ENCODE results near the gene CACNG8.
A peak's percentile ranks its signal among the peaks of the same experiment; 100 is the strongest.
"Not testable (repeated sequence)": the region's sequence is repeated elsewhere in the genome, so short reads cannot be mapped to it uniquely, and the experiment has no call there.

CACNG8 gene

DNA sequence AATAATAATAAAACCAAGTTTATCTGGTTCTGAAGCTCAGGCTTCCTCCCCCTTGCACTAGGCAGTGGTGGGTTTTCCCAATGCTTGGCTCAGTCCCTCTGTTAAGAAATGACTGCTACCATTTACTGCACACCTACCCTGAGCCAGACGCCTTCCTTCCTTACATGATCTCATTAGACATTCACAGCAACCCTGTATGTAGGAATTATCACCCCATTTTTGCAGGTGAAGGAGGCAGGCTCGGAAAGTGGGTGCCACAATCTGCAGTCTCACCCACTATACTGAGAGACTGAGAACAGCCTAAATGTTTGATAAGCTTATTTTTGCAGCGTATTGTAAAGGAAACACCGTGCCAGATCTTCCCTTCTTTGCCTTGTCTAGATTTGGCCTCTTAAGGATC, 18.3 kb upstream of the CACNG8 start:
- TF ChIP-seq CTCF (IDR thresholded peaks at IDR 0.05; ENCODE audit: insufficient read depth, missing control alignments) = no peak
- FAIRE-seq (no peak), DNase-seq (ENCODE audit: insufficient read length, low spot score) (no peak)

- no peak for DNase-seq (ENCODE audit: insufficient read length, low spot score)
- no peak for FAIRE-seq
- TF ChIP-seq CTCF (IDR thresholded peaks at IDR 0.05; ENCODE audit: insufficient read depth, missing control alignments) = no peak
These were observed 17.8 kb upstream of the CACNG8 start for GRCh38 chr19:53944933-53945332.

DNA sequence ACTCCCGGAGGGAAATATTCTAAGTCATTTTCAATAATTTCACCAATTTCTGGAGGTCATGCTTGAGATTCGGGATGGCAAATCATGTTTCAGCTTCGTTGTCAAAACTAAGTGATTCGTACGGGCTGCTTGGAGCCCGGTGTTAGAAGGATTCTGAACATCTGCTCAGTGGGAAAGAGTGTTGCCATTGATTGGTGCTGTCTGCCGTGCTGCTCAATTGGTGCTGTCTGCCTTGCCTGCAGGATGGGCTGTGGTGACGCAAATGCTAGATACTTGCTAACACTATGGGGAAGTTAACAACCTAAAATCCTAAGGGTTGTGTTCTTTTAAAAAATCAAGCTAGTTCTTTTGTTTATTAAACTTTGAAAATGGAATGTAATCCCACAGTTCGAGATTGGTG, 17.3 kb upstream of the CACNG8 start:
- DNase-seq (ENCODE audit: insufficient read length, low spot score) (no peak), FAIRE-seq (no peak)
- TF ChIP-seq CTCF (IDR thresholded peaks at IDR 0.05; ENCODE audit: insufficient read depth, missing control alignments) = no peak

GRCh38 chr19:53945998-53946397, 16.7 kb upstream of the CACNG8 start:
- TF ChIP-seq CTCF (IDR thresholded peaks at IDR 0.05; ENCODE audit: insufficient read depth, missing control alignments) = no peak
- DNase-seq (ENCODE audit: insufficient read length, low spot score) (no peak), FAIRE-seq (no peak)

DNA sequence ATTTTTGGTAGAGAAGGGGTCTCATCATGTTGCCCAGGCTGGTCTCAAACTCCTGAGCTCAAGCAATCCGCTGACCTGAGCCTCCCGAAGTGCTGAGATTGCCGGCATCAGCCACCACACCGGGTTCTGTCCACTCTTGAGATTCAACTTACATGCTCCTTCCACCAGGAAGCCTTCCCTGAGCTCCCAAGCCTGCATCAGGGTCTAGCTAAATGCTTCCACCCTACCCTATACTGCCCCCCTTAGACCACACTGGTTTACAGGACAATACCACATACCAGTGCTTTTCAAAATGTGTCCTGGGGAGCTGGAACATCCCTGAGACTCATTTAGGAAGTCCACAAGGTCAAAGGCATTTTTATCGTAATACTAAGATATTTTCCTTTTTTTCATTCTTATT, 15.1 kb upstream of the CACNG8 start:
- no peak for FAIRE-seq
- no peak for DNase-seq (ENCODE audit: insufficient read length, low spot score)
- peak; percentile 21 for TF ChIP-seq CTCF (IDR thresholded peaks at IDR 0.05; ENCODE audit: insufficient read depth, missing control alignments)

DNA sequence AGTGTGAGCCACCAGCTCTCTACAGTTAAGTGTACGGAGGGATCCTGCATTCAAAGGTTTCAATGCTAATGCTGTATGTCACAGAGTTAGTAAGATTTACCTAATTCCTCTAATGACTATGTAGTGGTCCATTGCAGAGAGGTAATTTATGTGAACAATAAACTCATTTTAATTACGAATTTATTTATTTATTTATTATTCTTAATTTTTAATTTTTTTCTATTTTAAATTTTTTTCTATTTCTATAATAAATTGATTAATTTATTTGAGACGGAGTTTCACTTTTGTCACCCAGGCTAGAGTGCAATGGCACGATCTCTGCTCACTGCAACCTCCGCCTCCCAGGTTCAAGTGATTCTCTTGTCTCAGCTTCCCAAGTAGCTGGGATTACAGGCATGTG, 14.1 kb upstream of the CACNG8 start:
- FAIRE-seq; DNase-seq (ENCODE audit: insufficient read length, low spot score): not testable (repeated sequence)

DNA sequence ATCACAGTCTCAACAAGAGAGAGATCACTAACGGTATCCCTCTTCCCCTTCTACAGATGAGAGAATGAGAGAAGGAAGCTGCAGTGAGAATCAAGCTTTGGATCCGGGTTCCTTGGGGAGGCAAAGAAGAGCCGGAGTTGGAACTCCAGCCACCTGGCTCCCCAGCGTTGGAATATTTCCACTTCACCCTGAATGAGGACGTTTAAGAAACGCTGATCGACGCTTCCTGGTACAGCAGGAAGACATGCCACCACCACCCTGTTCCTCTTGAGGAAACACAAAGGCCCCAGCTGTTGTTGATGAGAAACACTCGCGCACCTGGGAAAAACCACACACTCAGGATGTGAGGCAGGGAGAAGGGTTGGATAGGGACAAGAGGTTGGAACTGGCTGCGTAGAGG, 11.3 kb upstream of the CACNG8 start:
- no peak for TF ChIP-seq CTCF (IDR thresholded peaks at IDR 0.05; ENCODE audit: insufficient read depth, missing control alignments)
- DNase-seq (ENCODE audit: insufficient read length, low spot score) (no peak), FAIRE-seq (no peak)

- DNase-seq (ENCODE audit: insufficient read length, low spot score) (no peak), FAIRE-seq (no peak)
- TF ChIP-seq CTCF (IDR thresholded peaks at IDR 0.05; ENCODE audit: insufficient read depth, missing control alignments) = no peak
These were observed 10.8 kb upstream of the CACNG8 start for GRCh38 chr19:53951947-53952346.

Measured in D721Med (cell line).